B cell (primary cell): Measurements from ENCODE around the gene LSM5.

Source experiments
- EZH2 ChIP-seq: IDR thresholded peaks from 2 replicates; pipeline ENCODE4 v1.6.1; 2012; ENCODE audit warnings: borderline replicate concordance, low read depth, mild to moderate bottlenecking, moderate library complexity, low read length; ENCODE audit not compliant: insufficient read depth, poor library complexity, severe bottlenecking
- TF ChIP-seq, protein P1 (sequence below): fragments of 200-600 bp; IDR thresholded peaks from one replicate; pipeline ENCODE4 v1.8.0; 2022; ENCODE audit warnings: antibody characterized with exemption, mild to moderate bottlenecking

DNA sequence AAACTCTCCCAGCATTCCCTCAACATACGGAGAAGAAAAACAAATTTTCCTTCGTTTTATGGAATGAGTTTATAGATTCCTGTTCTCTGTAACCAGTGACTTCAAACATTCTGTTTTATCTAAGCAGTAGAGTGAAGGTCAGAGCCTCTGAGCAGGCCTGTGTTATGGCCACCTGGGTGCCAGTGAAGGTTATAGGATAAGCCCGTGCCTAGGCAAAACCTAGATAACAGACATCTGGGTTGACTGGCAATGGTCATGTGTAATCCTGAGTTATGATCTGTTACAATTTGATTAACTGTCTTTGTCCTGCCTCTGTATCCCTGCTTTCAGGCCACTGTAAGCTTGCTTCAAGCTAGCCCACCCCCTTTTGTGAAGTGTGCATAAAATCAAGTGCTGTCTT lies 8.3 kb downstream of the LSM5 start:
- TF ChIP-seq, protein P1, sequence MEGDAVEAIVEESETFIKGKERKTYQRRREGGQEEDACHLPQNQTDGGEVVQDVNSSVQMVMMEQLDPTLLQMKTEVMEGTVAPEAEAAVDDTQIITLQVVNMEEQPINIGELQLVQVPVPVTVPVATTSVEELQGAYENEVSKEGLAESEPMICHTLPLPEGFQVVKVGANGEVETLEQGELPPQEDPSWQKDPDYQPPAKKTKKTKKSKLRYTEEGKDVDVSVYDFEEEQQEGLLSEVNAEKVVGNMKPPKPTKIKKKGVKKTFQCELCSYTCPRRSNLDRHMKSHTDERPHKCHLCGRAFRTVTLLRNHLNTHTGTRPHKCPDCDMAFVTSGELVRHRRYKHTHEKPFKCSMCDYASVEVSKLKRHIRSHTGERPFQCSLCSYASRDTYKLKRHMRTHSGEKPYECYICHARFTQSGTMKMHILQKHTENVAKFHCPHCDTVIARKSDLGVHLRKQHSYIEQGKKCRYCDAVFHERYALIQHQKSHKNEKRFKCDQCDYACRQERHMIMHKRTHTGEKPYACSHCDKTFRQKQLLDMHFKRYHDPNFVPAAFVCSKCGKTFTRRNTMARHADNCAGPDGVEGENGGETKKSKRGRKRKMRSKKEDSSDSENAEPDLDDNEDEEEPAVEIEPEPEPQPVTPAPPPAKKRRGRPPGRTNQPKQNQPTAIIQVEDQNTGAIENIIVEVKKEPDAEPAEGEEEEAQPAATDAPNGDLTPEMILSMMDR, result no peak
- TF ChIP-seq EZH2, result no peak
